A549 (cell line): ENCODE measurements around the gene SNX30. TPM values are rescaled to one million over a fixed set of nuclear protein-coding genes. Genes with fewer than 3 reads are reported as not detected.
A peak's percentile ranks its signal among the peaks of the same experiment; 100 is the strongest.

Experiments
- ATAC-seq, 2 experiments: fragments of 200-7000 bp in 1 of 2; fragments of >200 bp in 1 of 2; cut with Nextera tagmentation in 1 of 2; cut with Tn5 transposase in 1 of 2; 3 replicates each; pipeline versions ENCODE4 v1.8.0 to v1.9.1; 2018 to 2020; ENCODE audit warnings: mild to moderate bottlenecking in 1 of 2, moderate library complexity in 1 of 2
- CTCF ChIA-PET: fragments of 300-600 bp; sonication (Branson Sonifier 250); formaldehyde crosslinking; extraction: SDS; loops from one replicate; lab custom pipeline; 2021; ENCODE audit warnings: antibody characterized with exemption, inconsistent platforms; lab: Yijun Ruan, JAX
- POLR2A ChIA-PET: fragments of 350-600 bp; formaldehyde crosslinking; extraction: SDS; loops from one replicate; lab custom pipeline; 2021; ENCODE audit warnings: antibody characterized with exemption, inconsistent platforms; lab: Yijun Ruan, JAX
- DNase-seq, 2 experiments: peaks; one replicate each; pipeline versions ENCODE4 v3.0.0 to v3.0.0-alpha.2; 2011 to 2016; ENCODE audit warnings: low read depth in 1 of 2, low spot score in 1 of 2
- FAIRE-seq: peaks from 2 replicates; lab custom pipeline; 2011; peaks lifted over from hg19 to GRCh38; lab: Jason Lieb, UNC
- H3K27ac ChIP-seq, 2 experiments: fragments of >200 bp; sonication (Bioruptor Twin); formaldehyde crosslinking; 3 replicates each; pipeline ENCODE4 v1.5.1; 2016 to 2017
- H3K4me1 ChIP-seq: fragments of >200 bp; sonication (Bioruptor Twin); formaldehyde crosslinking; 3 replicates; pipeline ENCODE4 v1.6.1; 2016
- H3K4me2 ChIP-seq: fragments of >200 bp; sonication (Bioruptor Twin); formaldehyde crosslinking; 3 replicates; pipeline ENCODE4 v1.6.1; 2016
- H3K4me3 ChIP-seq: fragments of >200 bp; sonication (Bioruptor Twin); formaldehyde crosslinking; 3 replicates; pipeline ENCODE4 v1.5.1; 2016
- H3K9me3 ChIP-seq: fragments of >200 bp; sonication (Bioruptor Twin); formaldehyde crosslinking; 3 replicates; pipeline ENCODE4 v1.6.1; 2016
- CBX2 ChIP-seq: fragments of 200-600 bp; sonication (generic); IDR thresholded peaks from 2 replicates; pipeline ENCODE4 v1.6.1; 2016; ENCODE audit warnings: low read depth, mild to moderate bottlenecking, borderline replicate concordance
- CHD4 ChIP-seq: fragments of 200-600 bp; sonication (generic); IDR thresholded peaks from 2 replicates; pipeline ENCODE4 v1.6.1; 2016; ENCODE audit warnings: antibody characterized with exemption, mild to moderate bottlenecking, borderline replicate concordance
- CTCF ChIP-seq: fragments of >200 bp; sonication (Bioruptor Twin); formaldehyde crosslinking; IDR thresholded peaks from 3 replicates; pipeline ENCODE4 v1.5.1; 2016
- EHF ChIP-seq: fragments of 250-450 bp; sonication (Bioruptor Pico); IDR thresholded peaks from 2 replicates; pipeline ENCODE4 v1.5.0; 2020; ENCODE audit warnings: mild to moderate bottlenecking
- EHMT2 ChIP-seq: fragments of 200-600 bp; sonication (generic); IDR thresholded peaks from 2 replicates; pipeline ENCODE4 v1.6.1; 2016; ENCODE audit warnings: antibody characterized with exemption, low read depth, mild to moderate bottlenecking, moderate library complexity
- EP300 ChIP-seq, 2 experiments: fragments of >200 bp; sonication (Bioruptor Twin); formaldehyde crosslinking; IDR thresholded peaks; 2 replicates in 1 of 2; 3 replicates in 1 of 2; pipeline ENCODE4 v1.6.1; 2016 to 2017
- HOXA7 ChIP-seq: fragments of 250-450 bp; sonication (Bioruptor Pico); IDR thresholded peaks from 2 replicates; pipeline ENCODE4 v1.5.0; 2020; ENCODE audit warnings: mild to moderate bottlenecking, moderate library complexity
- JUN ChIP-seq, 2 experiments: fragments of >200 bp; sonication (Bioruptor Twin); formaldehyde crosslinking; IDR thresholded peaks; 2 replicates in 1 of 2; 3 replicates in 1 of 2; pipeline ENCODE4 v1.6.1; 2016 to 2017
- KDM1A ChIP-seq: fragments of 200-600 bp; sonication (generic); IDR thresholded peaks from 2 replicates; pipeline ENCODE4 v1.6.1; 2016; ENCODE audit warnings: low read depth, mild to moderate bottlenecking
- MYC ChIP-seq: IDR thresholded peaks from 2 replicates; pipeline ENCODE4 v1.6.1; 2012; ENCODE audit warnings: mild to moderate bottlenecking, inconsistent platforms, low read length, improper control_type of control experiment, borderline replicate concordance
- PBX3 ChIP-seq: IDR thresholded peaks from 2 replicates; pipeline ENCODE4 v1.6.1; 2012
- RAD21 ChIP-seq, 2 experiments: fragments of >200 bp in 1 of 2; sonication (Bioruptor Twin) in 1 of 2; formaldehyde crosslinking in 1 of 2; IDR thresholded peaks in 1 of 2; conservative IDR thresholded peaks in 1 of 2; 2 replicates in 1 of 2; 3 replicates in 1 of 2; pipeline ENCODE4 v1.6.1; 2012 to 2018; ENCODE audit warnings: inconsistent platforms in 1 of 2
- RARB ChIP-seq: fragments of 250-450 bp; sonication (Bioruptor Pico); IDR thresholded peaks from 2 replicates; pipeline ENCODE4 v1.8.0; 2021; ENCODE audit warnings: mild to moderate bottlenecking, moderate library complexity
- SMC3 ChIP-seq: fragments of >200 bp; sonication (Bioruptor Twin); formaldehyde crosslinking; IDR thresholded peaks from 3 replicates; pipeline ENCODE4 v1.6.1; 2018; ENCODE audit warnings: inconsistent platforms
- SREBF2 ChIP-seq: fragments of 450-650 bp; IDR thresholded peaks from 2 replicates; pipeline ENCODE4 v1.6.1; 2014; ENCODE audit warnings: mild to moderate bottlenecking, moderate library complexity
- TFCP2L1 ChIP-seq: fragments of 250-450 bp; sonication (Bioruptor Pico); IDR thresholded peaks from 2 replicates; pipeline ENCODE4 v1.5.0; 2021; ENCODE audit warnings: mild to moderate bottlenecking
- USF2 ChIP-seq: fragments of 450-650 bp; IDR thresholded peaks from 2 replicates; pipeline ENCODE4 v1.6.1; 2014; ENCODE audit warnings: antibody characterized with exemption
- ZC3H11A ChIP-seq: fragments of 450-650 bp; IDR thresholded peaks from 2 replicates; pipeline ENCODE4 v1.6.1; 2014; ENCODE audit warnings: antibody characterized with exemption, mild to moderate bottlenecking
- ZFP36 ChIP-seq: fragments of 450-650 bp; IDR thresholded peaks from 2 replicates; pipeline ENCODE4 v1.6.1; 2014; ENCODE audit warnings: borderline replicate concordance; ENCODE audit not compliant: partially characterized antibody
- WGBS: methylation state at CpG from one replicate; pipeline ENCODE4 v1.1.6; 2017; ENCODE audit errors: missing lambda C conversion rate; 5-methylcytosine and 5-hydroxymethylcytosine counted together
- polyA plus RNA-seq, 4 experiments: library from polyadenylated mRNA; depleted of rRNA in 3 of 4; stranded (reverse); fragments of >200 nt; fragmentation: RNase III in 1 of 4; extraction: RNeasy Plus Mini Kit Qiagen cat#74134 plus additional on column Dnase treatment in 1 of 4; gene quantifications; 2 replicates in 3 of 4; 3 replicates in 1 of 4; pipeline ENCODE4 v1.2.3, GENCODE V29; 2011 to 2017

Gene SNX30
- polyA plus RNA-seq, 2 of the 4 experiments (the other 2 are of a cell fraction), result 3.1 to 3.6 TPM

- FAIRE-seq (no peak), DNase-seq (no peak), ATAC-seq (no peak)
- no peak overlapping the region for H3K27ac ChIP-seq
- TF ChIP-seq KDM1A (no peak), CBX2 (no peak), EP300 (IDR thresholded peaks at IDR 0.05) (no peak), RARB (CRISPR knock-in tag) (no peak), USF2 (no peak), EHMT2 (no peak), CHD4 (no peak), ZC3H11A (no peak), CTCF (no peak), SREBF2 (no peak), MYC (no peak), PBX3 (no peak), ZFP36 (no peak), HOXA7 (CRISPR knock-in tag) (no peak), JUN (IDR thresholded peaks at IDR 0.05) (no peak), TFCP2L1 (no peak), EHF (CRISPR knock-in tag) (no peak)
- no peak overlapping the region for H3K4me3 ChIP-seq
- POLR2A ChIA-PET, result no interaction called here
- WGBS, result 84% methylated on average over 4 of the region's 4 CpGs
- no peaks in the 10 kb centered on the region for H3K4me1 ChIP-seq
- no peaks in the 10 kb centered on the region for H3K9me3 ChIP-seq
- CTCF ChIA-PET, result interaction anchor here (3.4 kb wide), 1 partner anchor 60 kb away, joined by 24 read pairs; no protein-coding TSS in a partner anchor
- H3K4me2 ChIP-seq, result no peak overlapping the region
These were observed 92.0 kb downstream of the SNX30 start for GRCh38 chr9:112842555-112842954.

- no peak for FAIRE-seq
- TF ChIP-seq RARB (CRISPR knock-in tag) (no peak), SMC3 (peak; percentile 76), TFCP2L1 (no peak), CTCF (peak; percentile 85), RAD21 (conservative IDR thresholded peaks at IDR 0.05 in 1 of 2, IDR thresholded peaks at IDR 0.05 in 1 of 2) (peak; percentile 63 to 79)
These were observed 94.4 kb downstream of the SNX30 start for GRCh38 chr9:112844771-112845542.

More at GRCh38 chr9:112844771-112845542, 94.4 kb downstream of the SNX30 start:
- Histone ChIP-seq H3K4me2 (peak overlapping the region; percentile 24; the same call in 2 of the 3 replicates), H3K27ac (no peak overlapping the region), H3K9me3 (no peaks in the 10 kb centered on the region), H3K4me3 (no peak overlapping the region), H3K4me1 (no peaks in the 10 kb centered on the region)
- POLR2A ChIA-PET, result no interaction called here
- ATAC-seq, result peak; percentile 74 to 89
- 15% methylated on average over 15 of the region's 15 CpGs for WGBS
- CTCF ChIA-PET, result interaction anchor here (0.6 to 3.4 kb wide), 9 partner anchors 9 to 178 kb away, joined by 3 to 24 read pairs (median 4); no protein-coding TSS in a partner anchor
- DNase-seq, result peak; percentile 70 to 74
